CD4-positive, alpha-beta T cell treated with Interleukin-4 for 4 hours (primary cell): ENCODE results near the gene LGALS9.
"Not testable (repeated sequence)": the region's sequence is repeated elsewhere in the genome, so short reads cannot be mapped to it uniquely, and the experiment has no call there.

Experiments
- DNase-seq: peaks from one replicate; pipeline ENCODE4 v3.0.0-alpha.2; 2020

LGALS9 gene

DNA sequence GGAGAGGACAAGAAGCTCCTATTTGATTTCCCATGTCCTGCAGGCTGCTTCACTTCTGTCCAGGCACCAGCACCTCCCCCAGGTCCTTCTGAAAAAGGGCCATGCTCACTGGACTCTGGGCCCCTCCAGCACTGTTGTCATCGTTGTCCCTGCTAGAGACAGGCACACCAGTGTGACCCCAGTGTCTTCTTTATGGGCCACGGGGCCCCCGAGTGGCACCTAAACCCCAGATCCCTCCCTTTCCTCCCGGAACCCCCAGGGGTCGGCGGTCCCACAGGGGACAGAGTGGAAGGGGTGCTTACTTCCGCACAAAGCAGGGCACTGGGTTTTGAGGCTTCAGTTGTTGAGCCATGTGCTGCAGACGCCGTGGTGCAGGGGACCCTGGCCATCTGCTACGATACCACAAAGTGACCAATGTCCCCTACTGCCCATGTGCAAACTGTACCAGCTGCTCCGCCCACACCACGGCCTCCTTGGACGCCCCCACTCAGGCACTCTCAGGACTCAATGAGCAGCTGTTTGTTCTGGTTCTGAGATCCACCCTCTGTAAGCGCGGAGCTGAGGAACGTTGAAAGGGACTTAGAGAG lies 24.6 kb downstream of the LGALS9 start:
- DNase-seq, result not testable (repeated sequence)

DNA sequence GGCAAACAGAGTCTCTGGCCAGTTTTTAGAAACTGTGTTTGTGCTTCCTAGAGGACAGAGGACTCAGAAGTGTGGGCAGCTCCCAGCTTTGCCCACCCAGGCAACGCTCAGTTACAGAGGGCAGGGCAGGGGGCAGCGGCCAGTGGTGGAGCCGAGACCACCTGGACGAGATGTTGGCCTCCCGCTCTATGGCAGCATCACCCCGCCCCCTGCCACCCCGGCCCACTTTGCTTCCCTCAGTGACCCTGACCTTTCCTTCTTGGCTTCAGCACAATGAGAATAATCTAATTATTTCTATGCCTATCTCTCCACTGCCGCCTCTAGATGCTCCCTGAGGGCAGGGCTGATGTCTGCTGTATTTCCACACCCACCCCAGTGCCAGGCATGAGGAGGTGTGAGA lies 25.6 kb downstream of the LGALS9 start:
- DNase-seq, result not testable (repeated sequence)

DNA sequence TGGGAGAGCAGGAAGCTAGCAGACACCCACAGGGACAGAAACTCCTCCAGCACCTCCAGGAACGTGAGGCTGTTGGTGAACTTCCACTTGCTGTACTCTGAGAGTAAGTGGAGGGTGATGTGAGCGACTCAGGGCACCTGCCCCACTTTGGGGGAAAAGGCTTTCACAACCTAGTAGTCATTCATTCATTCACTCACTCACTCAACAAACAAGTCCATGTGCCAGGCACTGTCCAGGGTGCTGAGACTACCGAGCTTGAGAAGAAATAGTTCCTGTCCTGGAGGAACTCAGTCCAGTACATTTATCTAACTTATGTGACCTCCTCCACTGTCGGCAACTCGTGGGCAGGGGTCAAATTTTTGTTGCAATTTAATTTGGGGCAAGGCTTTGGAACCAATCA lies 26.6 kb downstream of the LGALS9 start:
- DNase-seq, result no peak

GRCh38 chr17:27659683-27660082 lies 28.7 kb downstream of the LGALS9 start:
- no peak for DNase-seq

- DNase-seq, result no peak
Observed at GRCh38 chr17:27660436-27660835, 29.4 kb downstream of the LGALS9 start.

GRCh38 chr17:27663936-27664605 lies 33.1 kb downstream of the LGALS9 start:
- DNase-seq, result no peak

GRCh38 chr17:27664606-27664965 lies 33.6 kb downstream of the LGALS9 start:
- DNase-seq, result no peak

DNA sequence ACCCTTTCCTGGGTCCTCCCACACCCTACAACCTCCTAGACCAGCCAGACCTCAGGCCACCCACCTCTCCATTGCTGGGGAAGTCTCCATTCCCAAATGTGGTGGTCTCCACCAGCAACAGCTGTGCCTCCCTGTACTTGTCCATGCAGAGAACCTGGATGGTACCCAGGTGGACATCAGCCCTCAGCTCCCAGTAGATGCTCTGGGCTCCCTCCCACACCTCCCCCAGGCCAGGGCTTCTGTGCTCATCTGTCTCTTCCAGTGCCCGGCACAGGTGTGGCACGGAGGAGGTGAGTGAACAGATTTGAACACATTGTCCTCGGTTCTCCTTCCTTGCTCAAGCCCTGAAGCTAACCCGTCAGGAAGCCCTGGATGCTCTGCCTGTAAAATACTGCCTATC lies 34.6 kb downstream of the LGALS9 start:
- DNase-seq, result no peak

DNA sequence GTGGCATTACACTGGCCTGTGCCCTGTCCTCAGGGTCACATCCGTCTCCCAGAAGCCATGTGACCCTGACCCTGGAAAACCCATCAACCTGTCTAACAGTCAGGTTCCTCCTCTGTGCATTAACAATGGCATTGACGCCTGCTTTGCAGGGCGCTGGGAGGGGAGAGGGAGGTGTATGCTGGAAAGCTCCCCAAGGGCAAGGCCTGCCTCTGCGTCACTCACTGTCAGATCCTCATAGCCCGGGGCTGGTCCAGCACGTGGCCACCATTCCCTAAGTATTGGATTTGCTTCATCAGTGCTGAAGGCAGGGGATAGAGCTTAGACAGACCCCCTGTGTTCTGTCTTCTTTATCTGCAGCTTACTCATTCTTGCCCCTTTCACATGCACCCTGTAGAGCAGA lies 35.3 kb downstream of the LGALS9 start:
- DNase-seq, result not testable (repeated sequence)

DNA sequence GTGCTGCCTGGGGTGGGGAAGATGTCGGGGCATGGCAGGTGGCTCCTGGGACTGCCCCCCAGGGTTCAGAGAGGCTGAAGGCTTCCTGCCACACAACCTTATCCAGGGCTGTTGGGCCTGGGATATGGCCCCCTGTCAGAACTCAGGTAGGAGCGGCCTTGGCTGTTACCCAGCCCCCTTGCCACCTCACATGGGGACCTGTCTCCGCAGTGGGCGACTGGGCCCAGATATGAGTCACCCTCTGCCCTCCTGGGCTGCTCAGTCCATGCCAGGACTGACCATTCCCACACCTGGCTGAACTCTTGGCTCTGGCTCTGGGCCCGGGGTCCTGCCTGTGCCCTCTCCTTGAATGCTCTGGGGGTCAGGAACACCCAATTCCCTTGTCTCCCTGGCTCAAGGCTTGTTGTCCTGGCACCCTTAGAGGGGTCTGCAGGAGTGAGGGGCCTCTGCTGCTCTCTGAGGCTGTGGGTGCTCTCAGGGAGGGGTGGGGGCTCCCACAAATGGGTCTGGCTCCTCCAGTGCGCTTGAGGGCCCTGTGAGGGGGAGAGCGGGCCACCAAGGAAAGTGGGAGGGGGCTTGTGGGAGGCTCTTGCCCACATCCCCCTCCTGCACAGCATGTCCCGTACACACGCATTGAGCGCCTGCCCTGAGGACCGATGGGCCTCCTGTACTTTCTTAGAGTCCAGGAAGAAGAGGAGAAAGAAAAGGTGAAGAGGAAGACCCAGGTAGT lies 36.0 kb downstream of the LGALS9 start:
- DNase-seq, result no peak

DNA sequence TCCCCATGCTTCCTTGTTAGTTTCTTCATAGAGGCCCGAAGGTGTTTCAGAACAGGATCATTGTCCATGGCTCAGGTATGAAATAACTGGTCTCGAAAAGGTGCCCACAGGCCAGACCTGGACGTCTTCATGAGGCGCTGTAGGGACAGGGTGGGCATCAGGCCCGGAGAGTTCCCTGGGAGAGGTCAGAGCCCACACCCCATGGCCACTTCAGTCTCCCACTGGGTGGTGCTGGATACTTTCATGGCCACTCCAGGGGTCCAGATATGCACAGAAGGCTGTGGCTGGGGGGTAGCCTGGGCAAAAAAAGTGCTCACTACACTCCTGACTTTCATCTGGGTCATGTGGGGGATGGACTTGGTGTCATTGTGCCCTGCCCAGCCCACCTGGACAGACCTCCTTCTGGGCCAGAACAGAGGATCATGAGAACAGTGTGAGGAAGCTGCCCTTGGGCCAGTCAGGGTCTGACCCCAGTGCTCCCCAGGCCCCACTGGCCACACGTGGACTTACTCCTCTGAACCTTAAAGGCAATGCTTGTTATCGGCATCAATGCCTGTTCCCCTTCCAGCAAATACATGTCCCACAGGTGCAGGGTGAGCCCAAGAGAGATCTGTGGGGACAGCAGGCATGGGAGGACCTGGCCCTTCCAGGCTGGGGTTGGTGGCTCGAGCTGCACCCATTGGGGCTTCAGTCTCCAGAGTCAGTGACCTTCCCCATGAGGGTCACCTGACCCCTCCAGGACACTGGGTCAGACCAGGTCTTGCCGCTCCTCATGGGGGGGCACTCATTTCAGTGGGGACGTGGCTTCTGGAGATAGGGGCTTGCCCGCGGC lies 36.9 kb downstream of the LGALS9 start:
- no peak for DNase-seq

DNA sequence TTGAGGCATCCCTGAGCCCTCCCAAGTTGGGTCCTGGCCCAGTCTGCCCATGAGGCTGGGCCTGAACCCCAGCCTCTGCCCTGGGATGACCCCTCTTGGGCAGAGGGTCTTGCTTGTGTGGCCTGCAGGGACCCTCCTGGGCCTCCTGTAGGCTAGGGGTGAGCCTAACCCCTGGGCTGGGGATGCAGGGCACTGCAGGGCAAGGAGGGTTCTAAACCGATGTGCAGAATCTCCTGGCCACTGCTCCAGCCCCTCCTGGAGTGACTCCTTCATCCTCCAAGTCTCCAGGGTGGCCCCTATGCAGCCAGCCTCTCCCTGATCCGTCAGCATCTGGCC lies 37.5 kb downstream of the LGALS9 start:
- DNase-seq, result no peak

DNA sequence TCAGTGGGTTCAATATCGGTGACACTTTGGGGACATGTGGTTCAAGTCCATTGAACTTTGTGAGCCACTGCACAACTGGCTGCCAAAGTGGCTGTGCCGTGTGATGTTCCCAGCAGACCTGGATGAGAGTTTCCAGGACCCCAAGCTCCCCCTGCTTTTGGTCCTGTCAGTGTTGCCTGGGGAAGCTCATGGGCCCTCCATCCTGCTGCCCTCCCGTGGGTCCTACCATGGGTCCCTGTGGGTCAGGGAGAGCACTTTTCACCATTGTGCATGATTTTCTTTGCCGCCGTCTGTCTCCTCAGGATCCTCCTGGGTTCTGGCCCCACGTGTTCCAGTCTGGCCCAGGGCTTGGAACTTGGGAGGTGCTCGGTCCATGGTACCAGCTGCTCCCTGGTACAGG lies 38.1 kb downstream of the LGALS9 start:
- no peak for DNase-seq

GRCh38 chr17:27669850-27670249 lies 38.9 kb downstream of the LGALS9 start:
- DNase-seq, result no peak

- no peak for DNase-seq
Observed at GRCh38 chr17:27670791-27671590, 40.0 kb downstream of the LGALS9 start.

GRCh38 chr17:27671591-27671910 lies 40.6 kb downstream of the LGALS9 start:
- no peak for DNase-seq

DNA sequence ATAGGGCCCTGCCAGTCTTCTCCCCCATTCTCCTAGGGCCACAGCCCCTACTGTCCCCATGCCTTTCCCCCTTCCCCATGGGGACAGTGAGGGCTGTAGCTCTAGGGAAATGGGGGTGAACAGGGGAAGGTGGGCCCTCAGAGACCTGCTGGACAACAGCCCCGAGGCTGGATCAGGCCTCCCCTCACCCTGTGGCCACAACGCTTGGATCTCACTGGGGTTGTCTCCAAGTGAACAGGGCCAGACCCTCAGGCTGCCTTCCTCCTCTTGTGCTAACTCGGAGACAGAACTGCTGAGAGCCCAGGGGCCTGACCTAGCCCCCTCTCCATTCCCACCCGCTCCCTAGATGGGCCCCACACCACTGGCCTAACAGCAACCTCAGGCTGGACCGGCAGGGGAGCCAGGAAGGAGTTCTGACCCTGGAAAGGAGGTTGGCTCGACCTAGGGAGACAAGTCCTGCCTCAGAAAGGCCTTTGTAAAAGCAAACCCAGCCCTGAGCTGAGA lies 41.0 kb downstream of the LGALS9 start:
- DNase-seq, result not testable (repeated sequence)

DNA sequence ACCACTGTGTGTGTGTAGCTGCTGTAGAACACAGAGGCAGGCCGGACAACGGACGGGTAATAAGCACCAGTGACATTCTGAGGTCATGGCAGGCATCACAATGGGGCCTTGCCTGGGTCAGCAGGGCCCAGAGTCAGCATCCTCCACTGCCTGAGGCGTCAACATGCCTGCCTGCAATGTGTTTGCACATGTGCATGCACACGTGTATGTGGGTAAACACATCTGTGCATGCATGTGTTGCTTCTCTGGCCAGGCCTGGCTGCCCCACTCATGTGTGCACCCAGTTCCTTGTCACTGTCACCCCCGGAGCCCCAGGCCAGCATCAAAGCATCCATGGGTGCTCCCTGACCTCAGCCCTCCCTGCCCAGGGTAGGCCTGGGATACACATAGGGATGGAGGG lies 43.3 kb downstream of the LGALS9 start:
- DNase-seq, result no peak

DNA sequence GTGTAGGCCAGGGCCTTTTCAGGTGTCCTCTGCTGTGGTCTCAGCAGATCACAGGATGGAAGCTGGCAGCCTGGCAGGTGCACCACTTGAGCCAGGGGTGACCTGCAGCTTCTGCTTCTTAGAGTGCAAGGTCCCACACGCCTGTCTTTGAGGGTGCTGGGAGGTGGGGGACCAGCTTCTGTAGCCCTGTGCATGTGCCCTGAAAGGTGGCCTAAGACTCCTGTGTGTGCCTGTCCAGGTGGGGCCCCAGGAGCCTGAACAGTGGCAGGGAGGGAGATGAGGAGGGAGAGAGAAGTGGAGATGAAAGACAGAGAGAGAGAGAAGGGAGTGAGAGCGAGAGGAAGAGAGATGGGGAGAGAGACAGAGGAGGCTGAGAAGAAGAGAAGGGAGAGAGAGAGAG lies 46.2 kb downstream of the LGALS9 start:
- DNase-seq, result no peak

GRCh38 chr17:27686322-27686721 lies 55.3 kb downstream of the LGALS9 start:
- not testable (repeated sequence) for DNase-seq

GRCh38 chr17:27690882-27691281 lies 59.9 kb downstream of the LGALS9 start:
- DNase-seq, result no peak

GRCh38 chr17:27695254-27695814 lies 64.3 kb downstream of the LGALS9 start:
- DNase-seq, result not testable (repeated sequence)
